OCI-LY3 (cell line): ENCODE data around the gene DVL3.
A peak's percentile ranks its signal among the peaks of the same experiment; 100 is the strongest.

ENCODE experiments used
- H2AFZ ChIP-seq: fragments of 200-600, 300-600 bp; shearing (Covaris generic); 2 replicates; pipeline ENCODE4 v1.6.0; 2014; ENCODE audit warnings: antibody characterized with exemption, low read depth, low read length
- H3K27ac ChIP-seq: fragments of 200-600, 300-600 bp; sonication (generic); 2 replicates; pipeline ENCODE4 v1.5.1; 2014; ENCODE audit warnings: mild to moderate bottlenecking, low read length, moderate library complexity, mixed read lengths
- H3K27me3 ChIP-seq: fragments of 200-600, 300-600 bp; sonication (generic); 2 replicates; pipeline ENCODE4 v1.6.1; 2014; ENCODE audit warnings: low read depth, low read length, mixed read lengths
- H3K36me3 ChIP-seq: fragments of 200-600, 300-600 bp; sonication (generic); replicated peaks from 2 replicates; pipeline ENCODE3; 2014; ENCODE audit warnings: low read depth, low read length, mixed read lengths
- H3K4me1 ChIP-seq: fragments of 300-600, 200-600 bp; sonication (generic); 2 replicates; pipeline ENCODE4 v1.6.1; 2014; ENCODE audit warnings: low read length, mixed read lengths
- H3K4me2 ChIP-seq: fragments of 200-600, 300-600 bp; sonication (generic); 2 replicates; pipeline ENCODE4 v1.6.1; 2014; ENCODE audit warnings: low read length, mixed read lengths
- H3K4me3 ChIP-seq: fragments of 300-600, 200-600 bp; sonication (generic); 2 replicates; pipeline ENCODE4 v1.5.1; 2014; ENCODE audit warnings: antibody characterized with exemption, mild to moderate bottlenecking, low read length, moderate library complexity
- H3K79me2 ChIP-seq: fragments of 300-600, 200-600 bp; shearing (Covaris generic); 2 replicates; pipeline ENCODE4 v1.6.1; 2014; ENCODE audit warnings: mild to moderate bottlenecking, low read length, mixed read lengths
- H3K9ac ChIP-seq: fragments of 300-600, 200-600 bp; shearing (Covaris generic); 2 replicates; pipeline ENCODE4 v1.6.0; 2014; ENCODE audit warnings: mild to moderate bottlenecking, low read length, moderate library complexity
- H3K9me3 ChIP-seq: fragments of 200-600, 300-600 bp; shearing (Covaris generic); 2 replicates; pipeline ENCODE4 v1.6.1; 2014; ENCODE audit warnings: low read length, mixed read lengths; ENCODE audit not compliant: insufficient read depth
- H4K20me1 ChIP-seq: fragments of 200-600, 300-600 bp; sonication (generic); 2 replicates; pipeline ENCODE4 v1.6.1; 2016; ENCODE audit warnings: low read length, mixed read lengths; ENCODE audit not compliant: insufficient read depth
- CTCF ChIP-seq: fragments of 200-600, 300-600 bp; sonication (generic); IDR thresholded peaks from 2 replicates; pipeline ENCODE4 v1.5.1; 2014; ENCODE audit warnings: antibody characterized with exemption, low read length, low read depth
- EZH2phosphoT487 ChIP-seq: fragments of 200-600 bp; shearing (Covaris generic); IDR thresholded peaks from 2 replicates; pipeline ENCODE4 v1.6.1; 2018; ENCODE audit warnings: antibody characterized with exemption, mixed run types, low read depth

DVL3 gene

GRCh38 chr3:184176377-184177330 lies 21.5 kb downstream of the DVL3 start:
- Histone ChIP-seq H3K4me3 (no peak overlapping the region), H3K4me1 (peaks cover 29% of the 10 kb centered on the region), H2AFZ (no peak overlapping the region), H3K4me2 (peak overlapping the region; percentile 90), H3K9me3 (no peaks in the 10 kb centered on the region), H3K9ac (no peak overlapping the region), H3K27ac (no peak overlapping the region), H3K79me2 (peaks cover 25% of the 10 kb centered on the region), H3K27me3 (no peaks in the 10 kb centered on the region), H4K20me1 (no peaks in the 10 kb centered on the region), H3K36me3 (peaks cover 42% of the 10 kb centered on the region)
- TF ChIP-seq CTCF (no peak), EZH2phosphoT487 (no peak)

GRCh38 chr3:184177331-184177731 lies 22.2 kb downstream of the DVL3 start:
- Histone ChIP-seq H3K4me1 (peaks cover 23% of the 10 kb centered on the region), H3K79me2 (peaks cover 25% of the 10 kb centered on the region), H2AFZ (no peak overlapping the region), H3K4me2 (no peak overlapping the region), H3K36me3 (peaks cover 42% of the 10 kb centered on the region), H3K9me3 (no peaks in the 10 kb centered on the region), H3K9ac (no peak overlapping the region), H3K27ac (no peak overlapping the region), H3K27me3 (no peaks in the 10 kb centered on the region), H4K20me1 (no peaks in the 10 kb centered on the region), H3K4me3 (no peak overlapping the region)
- TF ChIP-seq EZH2phosphoT487: no peak
- TF ChIP-seq CTCF: no peak

- no peak for TF ChIP-seq EZH2phosphoT487
- no peak for TF ChIP-seq CTCF
- no peak overlapping the region for H2AFZ ChIP-seq
- H4K20me1 ChIP-seq: no peaks in the 10 kb centered on the region
- peaks cover 23% of the 10 kb centered on the region for H3K4me1 ChIP-seq
- peaks cover 44% of the 10 kb centered on the region for H3K36me3 ChIP-seq
- no peaks in the 10 kb centered on the region for H3K27me3 ChIP-seq
- no peak overlapping the region for H3K4me2 ChIP-seq
- H3K9me3 ChIP-seq: no peaks in the 10 kb centered on the region
- H3K27ac ChIP-seq: no peak overlapping the region
- no peak overlapping the region for H3K4me3 ChIP-seq
- peaks cover 25% of the 10 kb centered on the region for H3K79me2 ChIP-seq
- H3K9ac ChIP-seq: no peak overlapping the region
Observed at GRCh38 chr3:184177767-184178306, 22.7 kb downstream of the DVL3 start.

- no peaks in the 10 kb centered on the region for H3K27me3 ChIP-seq
- H3K9ac ChIP-seq: no peak overlapping the region
- peaks cover 44% of the 10 kb centered on the region for H3K36me3 ChIP-seq
- no peak overlapping the region for H3K4me2 ChIP-seq
- TF ChIP-seq EZH2phosphoT487: no peak
- no peak for TF ChIP-seq CTCF
- no peak overlapping the region for H3K4me3 ChIP-seq
- H3K27ac ChIP-seq: no peak overlapping the region
- peaks cover 23% of the 10 kb centered on the region for H3K4me1 ChIP-seq
- no peak overlapping the region for H2AFZ ChIP-seq
- H4K20me1 ChIP-seq: no peaks in the 10 kb centered on the region
- H3K79me2 ChIP-seq: peaks cover 25% of the 10 kb centered on the region
- no peaks in the 10 kb centered on the region for H3K9me3 ChIP-seq
Observed at GRCh38 chr3:184178521-184179138, 23.5 kb downstream of the DVL3 start.
